DND-41 (cell line): Measurements from ENCODE around the gene SHROOM1.

Source experiments
- ATAC-seq: fragments of 200-7000 bp; cut with Tn5 transposase; 3 replicates; pipeline ENCODE4 v1.9.1; 2021; ENCODE audit warnings: low read depth; ENCODE audit not compliant: insufficient read depth
- DNase-seq: peaks from one replicate; pipeline ENCODE4 v3.0.0-alpha.2; 2020
- H2AFZ ChIP-seq: 2 replicates; pipeline ENCODE4 v1.6.0; 2012; ENCODE audit warnings: low read depth, low read length
- H3K27ac ChIP-seq: 2 replicates; pipeline ENCODE4 v1.5.1; 2012; ENCODE audit warnings: low read length, inconsistent platforms
- H3K27me3 ChIP-seq: fragments of 200-600 bp; sonication (generic); 2 replicates; pipeline ENCODE4 v1.6.0; 2012; ENCODE audit warnings: low read length, mild to moderate bottlenecking, inconsistent platforms; ENCODE audit not compliant: insufficient read depth, poor library complexity
- H3K36me3 ChIP-seq: 2 replicates; pipeline ENCODE4 v1.5.1; 2012; ENCODE audit warnings: low read length, inconsistent platforms; ENCODE audit not compliant: insufficient read depth
- H3K4me1 ChIP-seq: 2 replicates; pipeline ENCODE4 v1.5.1; 2012; ENCODE audit warnings: mild to moderate bottlenecking, low read length; ENCODE audit not compliant: insufficient read depth
- H3K4me2 ChIP-seq: 2 replicates; pipeline ENCODE4 v1.6.0; 2012; ENCODE audit warnings: mild to moderate bottlenecking, moderate library complexity, low read length, inconsistent platforms; ENCODE audit not compliant: insufficient read depth
- H3K4me3 ChIP-seq, 2 experiments: fragments of 200-600 bp in 1 of 2; shearing (Covaris generic) in 1 of 2; 2 replicates each; pipeline ENCODE4 v1.5.1; 2012 to 2016; ENCODE audit warnings: inconsistent platforms in 2 of 2, low read length in 2 of 2, mild to moderate bottlenecking in 2 of 2, low read depth in 1 of 2, moderate library complexity in 1 of 2
- H3K79me2 ChIP-seq: 2 replicates; pipeline ENCODE4 v1.6.0; 2012; ENCODE audit warnings: low read length, inconsistent platforms; ENCODE audit not compliant: insufficient read depth
- H3K9ac ChIP-seq: 2 replicates; pipeline ENCODE4 v1.6.0; 2012; ENCODE audit warnings: low read depth, mild to moderate bottlenecking, inconsistent platforms, low read length, moderate library complexity
- H3K9me3 ChIP-seq: 2 replicates; pipeline ENCODE4 v1.5.1; 2012; ENCODE audit warnings: low read length, moderate library complexity, mild to moderate bottlenecking, inconsistent platforms; ENCODE audit not compliant: insufficient read depth, severe bottlenecking
- H4K20me1 ChIP-seq: 2 replicates; pipeline ENCODE4 v1.6.0; 2012; ENCODE audit warnings: low read length; ENCODE audit not compliant: insufficient read depth
- EZH2 ChIP-seq: IDR thresholded peaks from 3 replicates; pipeline ENCODE4 v1.6.1; 2012; ENCODE audit warnings: borderline replicate concordance, low read depth, mild to moderate bottlenecking, moderate library complexity, low read length, inconsistent platforms; ENCODE audit not compliant: severe bottlenecking
- TF ChIP-seq, protein P1 (sequence below): IDR thresholded peaks from 2 replicates; pipeline ENCODE4 v1.5.1; 2012; ENCODE audit warnings: borderline replicate concordance, low read length, moderate library complexity, mild to moderate bottlenecking; ENCODE audit not compliant: poor library complexity, severe bottlenecking; ENCODE audit errors: extremely low read depth

The SHROOM1 gene

DNA sequence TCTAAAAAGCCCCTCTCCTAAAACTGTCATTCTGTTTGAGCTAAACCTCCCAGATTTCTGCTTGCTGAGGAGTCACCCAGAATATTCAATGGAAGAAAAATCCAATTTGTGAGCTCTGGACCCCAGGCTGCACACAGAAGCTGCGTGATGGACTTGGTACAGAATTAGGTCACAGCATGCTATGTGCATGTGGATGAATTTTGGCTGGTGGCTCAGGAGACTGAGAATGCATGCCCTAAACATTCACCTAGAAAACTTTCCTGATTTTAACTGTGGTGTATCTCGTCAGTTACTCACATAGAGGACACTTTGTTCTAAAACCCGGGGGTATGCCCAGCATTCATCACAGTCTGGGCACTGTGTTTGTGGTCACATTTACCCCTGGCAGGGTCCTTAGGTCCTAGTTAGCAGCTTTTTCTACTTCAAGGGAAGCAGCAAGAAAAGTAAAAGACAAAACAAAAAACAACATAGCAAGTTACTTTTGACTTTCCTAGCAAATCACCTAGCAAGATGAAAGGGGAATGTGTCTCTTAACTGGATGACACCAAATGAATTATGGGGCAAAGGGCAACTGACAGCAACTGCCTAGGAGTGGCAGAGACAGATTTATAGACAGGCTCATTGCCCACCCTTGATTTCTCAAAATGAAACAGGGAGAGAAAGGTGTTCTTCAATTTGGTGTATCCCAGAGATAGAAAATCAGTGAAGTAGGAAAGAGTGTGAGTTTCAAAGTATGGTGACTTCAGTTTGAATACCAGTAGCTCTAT lies 8.3 kb upstream of the SHROOM1 start:
- no peaks in the 10 kb centered on the region for H3K79me2 ChIP-seq
- H3K9ac ChIP-seq, result no peak overlapping the region
- H3K4me1 ChIP-seq, result no peaks in the 10 kb centered on the region
- no peaks in the 10 kb centered on the region for H4K20me1 ChIP-seq
- H3K4me2 ChIP-seq, result no peak overlapping the region
- DNase-seq (no peak), ATAC-seq (no peak)
- no peaks in the 10 kb centered on the region for H3K27me3 ChIP-seq
- no peak overlapping the region for H2AFZ ChIP-seq
- no peak overlapping the region for H3K4me3 ChIP-seq
- H3K27ac ChIP-seq, result no peak overlapping the region
- H3K36me3 ChIP-seq, result no peaks in the 10 kb centered on the region
- TF ChIP-seq, protein P1, sequence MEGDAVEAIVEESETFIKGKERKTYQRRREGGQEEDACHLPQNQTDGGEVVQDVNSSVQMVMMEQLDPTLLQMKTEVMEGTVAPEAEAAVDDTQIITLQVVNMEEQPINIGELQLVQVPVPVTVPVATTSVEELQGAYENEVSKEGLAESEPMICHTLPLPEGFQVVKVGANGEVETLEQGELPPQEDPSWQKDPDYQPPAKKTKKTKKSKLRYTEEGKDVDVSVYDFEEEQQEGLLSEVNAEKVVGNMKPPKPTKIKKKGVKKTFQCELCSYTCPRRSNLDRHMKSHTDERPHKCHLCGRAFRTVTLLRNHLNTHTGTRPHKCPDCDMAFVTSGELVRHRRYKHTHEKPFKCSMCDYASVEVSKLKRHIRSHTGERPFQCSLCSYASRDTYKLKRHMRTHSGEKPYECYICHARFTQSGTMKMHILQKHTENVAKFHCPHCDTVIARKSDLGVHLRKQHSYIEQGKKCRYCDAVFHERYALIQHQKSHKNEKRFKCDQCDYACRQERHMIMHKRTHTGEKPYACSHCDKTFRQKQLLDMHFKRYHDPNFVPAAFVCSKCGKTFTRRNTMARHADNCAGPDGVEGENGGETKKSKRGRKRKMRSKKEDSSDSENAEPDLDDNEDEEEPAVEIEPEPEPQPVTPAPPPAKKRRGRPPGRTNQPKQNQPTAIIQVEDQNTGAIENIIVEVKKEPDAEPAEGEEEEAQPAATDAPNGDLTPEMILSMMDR, result no peak
- TF ChIP-seq EZH2, result no peak
- H3K9me3 ChIP-seq, result no peaks in the 10 kb centered on the region

- no peaks in the 10 kb centered on the region for H3K36me3 ChIP-seq
- H2AFZ ChIP-seq, result no peak overlapping the region
- no peaks in the 10 kb centered on the region for H4K20me1 ChIP-seq
- no peaks in the 10 kb centered on the region for H3K79me2 ChIP-seq
- TF ChIP-seq EZH2, result no peak
- TF ChIP-seq, protein P1, result no peak
- no peak overlapping the region for H3K4me3 ChIP-seq
- no peak overlapping the region for H3K27ac ChIP-seq
- H3K4me1 ChIP-seq, result no peaks in the 10 kb centered on the region
- no peak for DNase-seq
- H3K27me3 ChIP-seq, result no peaks in the 10 kb centered on the region
- H3K9ac ChIP-seq, result no peak overlapping the region
- no peaks in the 10 kb centered on the region for H3K9me3 ChIP-seq
- no peak for ATAC-seq
- no peak overlapping the region for H3K4me2 ChIP-seq
These were observed 7.4 kb upstream of the SHROOM1 start for GRCh38 chr5:132837868-132838267.

- Histone ChIP-seq H2AFZ (no peak overlapping the region), H3K27me3 (no peaks in the 10 kb centered on the region), H3K79me2 (no peaks in the 10 kb centered on the region), H3K9ac (no peak overlapping the region), H4K20me1 (no peaks in the 10 kb centered on the region), H3K4me3 (no peak overlapping the region), H3K36me3 (no peaks in the 10 kb centered on the region), H3K27ac (no peak overlapping the region), H3K4me2 (no peak overlapping the region), H3K4me1 (no peaks in the 10 kb centered on the region), H3K9me3 (no peaks in the 10 kb centered on the region)
- TF ChIP-seq EZH2, result no peak
- TF ChIP-seq, protein P1, result no peak
- no peak for DNase-seq
- no peak for ATAC-seq
These were observed 6.4 kb upstream of the SHROOM1 start for GRCh38 chr5:132836852-132837251.
